ENCODE data around the gene TOP3B.
"Not testable (repeated sequence)": the region's sequence is repeated elsewhere in the genome, so short reads cannot be mapped to it uniquely, and the experiment has no call there.

Gene TOP3B

DNA sequence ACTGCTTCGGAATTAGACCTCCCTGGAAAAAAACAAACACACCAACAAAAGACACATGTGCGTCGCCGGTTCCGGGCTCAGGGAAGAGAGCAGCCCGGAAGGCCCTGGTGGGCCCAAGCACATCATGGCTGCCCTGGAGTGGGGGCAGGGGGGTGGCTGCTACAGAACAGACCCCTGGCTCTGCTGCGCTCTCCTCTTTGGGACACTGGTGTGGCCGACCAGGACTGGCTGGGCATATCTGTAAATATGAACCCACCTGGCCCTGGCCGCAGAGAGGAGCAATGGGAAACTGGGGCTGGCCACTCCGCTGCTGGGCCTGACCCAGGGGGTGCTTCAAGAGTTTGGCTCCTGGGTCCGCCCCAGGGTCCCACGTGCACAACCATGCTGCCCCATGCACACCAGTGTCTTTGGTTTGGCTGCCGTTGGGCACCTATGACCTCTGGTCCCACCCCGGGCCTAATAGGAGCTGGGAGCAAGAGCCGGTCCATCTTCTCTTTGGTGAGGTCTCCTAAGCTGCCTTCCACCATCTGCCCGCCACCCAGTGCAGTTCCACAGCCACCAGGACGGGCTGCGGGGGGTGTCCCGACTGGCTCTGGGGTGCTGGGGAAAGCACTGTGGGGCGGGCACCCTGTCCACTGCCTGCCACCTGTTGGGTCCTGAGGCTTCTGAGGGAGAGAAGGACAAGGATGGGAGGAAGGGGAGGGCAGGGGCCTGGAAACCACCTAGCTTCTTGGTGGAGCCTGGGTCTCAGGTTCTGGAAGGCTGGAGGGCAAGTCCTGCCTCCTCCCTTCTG lies 60.0 kb downstream of the TOP3B start:
- DNase-seq (ENCODE audit: low spot score) = no peak

DNA sequence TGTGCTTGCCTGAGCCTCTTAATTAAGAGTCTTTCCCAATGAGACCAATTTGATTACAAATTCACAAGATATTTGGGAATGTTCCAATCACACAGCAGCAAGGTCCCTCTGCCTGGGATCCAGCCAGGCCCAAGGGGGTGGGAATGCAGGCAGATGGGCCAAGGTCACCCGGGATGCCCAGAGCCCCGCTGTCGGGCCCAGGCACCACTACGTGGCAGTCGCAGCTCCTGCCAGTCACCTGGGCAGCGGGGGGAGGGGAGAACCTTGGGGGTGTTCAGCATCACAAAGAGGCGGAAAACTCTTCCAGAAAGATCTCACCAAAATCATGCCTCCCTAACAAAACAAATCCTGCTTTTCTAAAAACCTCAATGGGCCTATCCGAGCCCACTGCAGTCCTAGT lies 60.9 kb downstream of the TOP3B start:
- no peak for DNase-seq (ENCODE audit: low spot score)

DNA sequence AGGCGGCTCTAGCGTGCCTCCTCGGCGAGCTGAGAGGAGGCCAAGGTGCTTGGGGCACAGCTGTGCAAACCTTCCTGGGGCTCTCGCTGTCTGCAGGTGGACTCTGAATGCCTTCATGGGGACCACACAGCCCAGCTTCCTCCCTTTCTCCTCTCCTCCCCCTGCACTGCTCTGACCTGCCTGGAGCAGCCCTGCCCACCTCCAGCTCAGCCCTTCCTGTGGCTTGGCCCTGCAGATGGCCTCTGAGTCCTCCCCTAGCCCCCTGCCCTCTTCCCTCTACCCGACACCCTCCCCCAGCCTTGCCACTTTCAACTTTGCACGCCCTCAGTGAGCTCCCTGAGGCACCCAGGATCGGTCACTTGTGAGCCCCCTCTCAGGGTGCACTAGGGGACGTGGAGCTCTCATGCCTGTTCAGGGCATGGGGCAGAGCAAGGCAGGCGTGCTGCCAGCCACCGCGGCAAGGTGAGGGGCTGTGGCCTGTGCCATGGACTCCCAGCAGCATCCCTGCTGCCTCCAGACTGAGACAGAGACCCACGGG lies 61.3 kb downstream of the TOP3B start:
- no peak for DNase-seq (ENCODE audit: low spot score)

DNA sequence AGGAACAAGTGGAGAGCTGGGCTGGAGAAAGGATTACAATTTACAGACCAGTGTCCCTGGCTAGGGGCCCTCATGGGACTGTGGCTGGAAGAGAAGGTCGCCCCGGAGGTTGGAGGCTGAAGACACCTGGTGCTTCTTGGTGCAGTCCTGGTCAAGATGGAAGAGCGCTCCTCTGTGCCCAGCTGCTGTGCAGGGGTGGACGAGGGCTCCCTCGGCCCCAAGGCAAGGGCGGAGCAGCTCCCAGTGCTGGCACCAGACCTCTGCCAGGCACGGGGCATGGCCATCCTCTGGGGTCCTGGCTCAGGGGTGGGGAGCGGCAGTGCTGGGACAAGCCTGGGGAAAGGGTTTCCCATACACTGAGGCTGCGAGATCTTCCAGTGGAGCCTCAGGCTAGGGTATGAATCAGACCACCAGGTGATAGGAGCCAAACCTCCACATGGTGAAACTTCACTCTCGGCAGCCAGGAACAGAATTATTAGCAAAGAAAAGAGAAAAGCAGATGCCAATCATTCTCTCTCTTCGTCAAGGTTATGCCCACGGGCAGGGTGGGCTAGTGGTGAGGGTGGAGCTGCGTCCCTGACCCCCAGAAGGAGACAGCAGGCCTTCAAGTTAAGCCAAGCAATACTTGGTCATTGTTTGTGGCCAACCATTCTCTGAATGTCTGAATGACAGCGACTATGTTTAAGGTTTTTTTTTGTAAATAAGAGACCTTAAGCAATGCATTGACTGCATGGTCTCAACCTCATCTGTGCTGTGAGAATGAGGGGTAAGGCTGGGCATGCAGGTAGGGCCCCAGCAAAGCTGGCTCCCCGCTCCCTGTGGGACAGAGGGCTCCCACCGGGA lies 62.0 kb downstream of the TOP3B start:
- no peak for DNase-seq (ENCODE audit: low spot score)

GRCh38 chr22:21919526-21920307 lies 62.9 kb downstream of the TOP3B start:
- no peak for DNase-seq (ENCODE audit: low spot score)

GRCh38 chr22:21918466-21919185 lies 64.0 kb downstream of the TOP3B start:
- no peak for DNase-seq (ENCODE audit: low spot score)

- DNase-seq (ENCODE audit: low spot score) = no peak
These were observed 64.7 kb downstream of the TOP3B start for GRCh38 chr22:21917959-21918261.

- DNase-seq (ENCODE audit: low spot score) = no peak
These were observed 65.2 kb downstream of the TOP3B start for GRCh38 chr22:21917181-21917958.

DNA sequence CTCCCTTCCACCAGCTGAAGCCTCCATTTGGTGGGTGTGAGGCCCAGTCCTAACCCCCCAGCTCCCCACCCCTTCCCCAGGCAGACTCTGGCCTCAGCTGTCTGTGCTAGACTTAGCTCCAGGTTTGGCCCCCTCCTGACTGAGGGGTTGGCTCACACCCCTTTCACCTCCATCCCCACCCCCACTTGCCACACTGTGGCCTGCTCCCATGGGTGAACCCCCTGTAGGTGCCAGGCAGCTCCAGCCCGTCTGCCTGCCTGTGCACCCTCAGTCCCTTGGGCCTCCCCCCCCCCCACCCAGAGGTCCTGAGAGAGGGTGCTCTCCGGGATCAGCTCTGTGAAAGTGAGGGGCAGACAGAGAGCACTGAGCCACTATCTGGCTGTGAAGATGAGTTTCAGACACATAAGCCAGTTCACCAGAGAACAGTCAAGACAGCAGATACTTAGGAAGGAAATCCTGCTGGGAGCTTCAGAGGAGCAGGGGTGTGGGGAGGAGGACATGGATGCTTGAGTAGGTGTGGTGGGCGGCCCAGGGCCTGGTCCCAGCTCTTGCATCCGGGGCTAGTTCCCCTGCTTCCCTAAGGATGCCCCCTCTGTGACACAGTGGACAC lies 66.2 kb downstream of the TOP3B start:
- DNase-seq (ENCODE audit: low spot score) = no peak

- no peak for DNase-seq (ENCODE audit: low spot score)
These were observed 66.8 kb downstream of the TOP3B start for GRCh38 chr22:21915624-21916308.

GRCh38 chr22:21914033-21914642 lies 68.4 kb downstream of the TOP3B start:
- DNase-seq (ENCODE audit: low spot score) = not testable (repeated sequence)

DNA sequence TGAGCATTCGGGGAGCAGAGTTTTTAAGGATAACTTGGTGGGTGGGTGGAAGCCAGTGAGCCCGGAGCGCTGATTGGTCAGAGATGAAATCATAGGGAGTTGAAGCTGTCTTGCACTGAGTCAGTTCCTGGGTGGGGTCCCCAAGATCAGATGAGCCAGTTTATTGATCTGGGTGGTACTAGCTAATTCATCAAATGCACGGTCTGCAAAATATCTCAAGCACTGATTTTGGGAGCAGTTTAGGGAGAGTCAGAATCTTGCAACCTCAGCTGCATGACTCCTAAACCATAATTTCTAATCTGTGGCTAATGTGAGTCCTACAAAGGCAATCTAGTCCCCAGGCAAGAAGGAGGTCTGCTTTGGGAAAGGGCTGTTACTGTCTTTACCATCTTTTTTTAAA lies 72.2 kb downstream of the TOP3B start:
- DNase-seq (ENCODE audit: low spot score) = not testable (repeated sequence)

GRCh38 chr22:21909871-21910270 lies 72.7 kb downstream of the TOP3B start:
- DNase-seq (ENCODE audit: low spot score) = no peak

DNA sequence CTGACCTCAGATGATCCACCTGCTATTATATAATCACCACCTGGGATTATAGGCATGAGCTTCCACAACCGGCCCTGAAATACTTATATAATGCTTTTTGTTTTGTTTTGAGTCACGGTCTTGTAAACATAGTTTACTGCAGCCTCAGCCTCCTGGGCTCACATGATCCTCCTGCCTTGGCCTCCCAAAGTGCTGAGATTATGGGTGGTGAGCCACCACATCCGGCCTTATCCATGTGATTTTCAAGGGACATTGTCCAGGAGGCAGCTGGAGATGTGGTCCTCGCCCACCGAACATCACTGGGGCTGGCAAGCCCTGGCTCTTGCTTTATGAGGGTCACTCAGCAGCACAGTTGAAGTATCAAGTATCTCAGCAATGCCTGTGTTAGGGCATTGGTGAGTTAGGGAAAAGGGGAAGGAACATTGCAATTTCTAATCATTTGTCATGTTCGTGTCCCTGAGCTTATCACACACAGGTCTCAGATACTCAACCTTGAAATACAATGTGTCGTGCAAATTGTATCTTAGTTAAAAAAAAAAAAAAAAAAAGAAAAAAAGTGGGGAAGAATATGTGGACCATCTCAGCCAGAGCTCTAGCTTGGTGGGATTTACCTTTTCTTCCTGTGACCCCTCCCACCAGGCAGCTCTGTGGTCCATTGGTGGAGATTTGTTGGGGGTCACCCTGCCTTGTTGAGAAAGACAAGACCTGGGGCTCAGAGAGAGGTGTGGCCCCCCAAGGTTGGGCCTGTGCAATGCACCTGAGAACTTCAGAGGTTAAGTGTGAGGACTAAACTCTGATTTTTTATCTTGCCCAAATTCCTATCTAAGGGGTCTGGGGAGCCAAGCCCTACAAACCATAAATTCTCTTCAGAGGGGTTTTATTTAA lies 74.7 kb downstream of the TOP3B start:
- DNase-seq (ENCODE audit: low spot score) = no peak
